Liver (tissue), 9 donors: Measurements from ENCODE around the gene CASP10. TPM values are rescaled to one million over a fixed set of nuclear protein-coding genes. Genes with fewer than 3 reads are reported as not detected.

ENCODE experiments used
- DNase-seq: peaks from one replicate; pipeline ENCODE4 v3.0.0-alpha.2; 2017; ENCODE audit warnings: low spot score
- H3K27ac ChIP-seq, 2 donors: one replicate each; pipeline ENCODE4 v1.7.0; 2013; ENCODE audit warnings: inconsistent platforms in 2 of 2, low read length in 2 of 2, control low read depth in 1 of 2, low read depth in 1 of 2, mild to moderate bottlenecking in 1 of 2
- H3K27me3 ChIP-seq, 4 donors: one replicate each; pipeline versions ENCODE4 v1.6.1 to v1.7.0; 2013; ENCODE audit warnings: low read length in 3 of 4, inconsistent platforms in 1 of 4, mild to moderate bottlenecking in 1 of 4, moderate library complexity in 1 of 4; ENCODE audit not compliant: control insufficient read depth in 4 of 4, insufficient read depth in 4 of 4
- H3K36me3 ChIP-seq, 4 donors: one replicate each; pipeline versions ENCODE4 v1.6.1 to v1.7.0; 2013; ENCODE audit warnings: low read length in 3 of 4, mild to moderate bottlenecking in 3 of 4, low read depth in 1 of 4, moderate library complexity in 1 of 4; ENCODE audit not compliant: control insufficient read depth in 4 of 4, insufficient read depth in 3 of 4
- H3K4me1 ChIP-seq, 4 donors: one replicate each; pipeline versions ENCODE4 v1.6.1 to v1.7.0; 2013; ENCODE audit warnings: low read length in 3 of 4, mild to moderate bottlenecking in 3 of 4, moderate library complexity in 1 of 4; ENCODE audit not compliant: control insufficient read depth in 4 of 4, insufficient read depth in 4 of 4
- H3K4me3 ChIP-seq, 3 donors: one replicate each; pipeline versions ENCODE4 v1.6.1 to v1.7.0; 2013; ENCODE audit warnings: low read length in 3 of 3, control low read depth in 1 of 3, low read depth in 1 of 3, mild to moderate bottlenecking in 1 of 3
- H3K9ac ChIP-seq, 2 donors: one replicate each; pipeline ENCODE4 v1.7.0; 2013; ENCODE audit warnings: low read length in 2 of 2, mild to moderate bottlenecking in 2 of 2, moderate library complexity in 2 of 2, control low read depth in 1 of 2, low read depth in 1 of 2
- H3K9me3 ChIP-seq, 4 donors: one replicate each; pipeline versions ENCODE4 v1.6.1 to v1.7.0; 2013; ENCODE audit warnings: low read length in 3 of 4; ENCODE audit not compliant: control insufficient read depth in 4 of 4
- EGR1 ChIP-seq, 2 donors: IDR thresholded peaks; 2 replicates each; pipeline ENCODE4 v1.6.1; 2016 to 2018; ENCODE audit warnings: antibody characterized with exemption in 2 of 2, low read depth in 2 of 2
- FOXA1 ChIP-seq: IDR thresholded peaks from 2 replicates; pipeline ENCODE4 v1.6.1; 2016; ENCODE audit warnings: antibody characterized with exemption
- FOXA2 ChIP-seq: IDR thresholded peaks from 2 replicates; pipeline ENCODE4 v1.6.1; 2016; ENCODE audit warnings: antibody characterized with exemption
- GABPA ChIP-seq, 2 donors: IDR thresholded peaks in 1 of 2; conservative IDR thresholded peaks in 1 of 2; 2 replicates each; pipeline ENCODE4 v1.6.1; 2016; ENCODE audit warnings: antibody characterized with exemption in 2 of 2, mild to moderate bottlenecking in 1 of 2, moderate library complexity in 1 of 2
- HNF4A ChIP-seq, 2 donors: conservative IDR thresholded peaks; 2 replicates each; pipeline ENCODE4 v1.6.1; 2016; ENCODE audit warnings: antibody characterized with exemption in 2 of 2, mild to moderate bottlenecking in 2 of 2
- HNF4G ChIP-seq: IDR thresholded peaks from 2 replicates; pipeline ENCODE4 v1.6.1; 2016; ENCODE audit warnings: antibody characterized with exemption
- NR2F2 ChIP-seq: IDR thresholded peaks from 2 replicates; pipeline ENCODE4 v1.6.1; 2016; ENCODE audit warnings: antibody characterized with exemption
- RAD21 ChIP-seq, 2 donors: IDR thresholded peaks; 2 replicates each; pipeline ENCODE4 v1.6.1; 2016; ENCODE audit warnings: antibody characterized with exemption in 2 of 2, mild to moderate bottlenecking in 2 of 2
- RXRA ChIP-seq, 2 donors: IDR thresholded peaks; 2 replicates each; pipeline ENCODE4 v1.6.1; 2017 to 2018; ENCODE audit warnings: antibody characterized with exemption in 2 of 2, mild to moderate bottlenecking in 1 of 2
- SP1 ChIP-seq: IDR thresholded peaks from 2 replicates; pipeline ENCODE4 v1.6.1; 2018; ENCODE audit warnings: antibody characterized with exemption, mild to moderate bottlenecking
- YY1 ChIP-seq: IDR thresholded peaks from 2 replicates; pipeline ENCODE4 v1.6.1; 2016; ENCODE audit warnings: antibody characterized with exemption, mild to moderate bottlenecking
- WGBS: extraction: QIAGEN DNeasy Blood & Tissue Kit; methylation state at CpG from one replicate; pipeline ENCODE4 v1.1.7; 2013; 5-methylcytosine and 5-hydroxymethylcytosine counted together
- polyA plus RNA-seq, 2 donors: library from polyadenylated mRNA; stranded (reverse) in 1 of 2; unstranded in 1 of 2; fragments of 200-250 nt in 1 of 2; fragments of >200 nt in 1 of 2; fragmentation: Nextera tagmentation in 1 of 2; extraction: Ambion mirVana in 1 of 2; gene quantifications; one replicate each; pipeline versions ENCODE4 v1.2.1 to v1.2.3, GENCODE V29; 2013 to 2015
- total RNA-seq, 2 donors: library from RNA; depleted of rRNA; stranded (reverse); fragments of >200 nt; gene quantifications; one replicate each; pipeline ENCODE4 v1.2.3, GENCODE V29; 2014
- TF ChIP-seq, protein P1 (sequence below): fragments of 150-350 bp; IDR thresholded peaks from 2 replicates; pipeline ENCODE4 v1.5.1; 2017; ENCODE audit warnings: improper control_type of control experiment, low read depth, low read length; ENCODE audit not compliant: missing input control
- TF ChIP-seq, protein P2 (sequence below): IDR thresholded peaks from 2 replicates; pipeline ENCODE4 v1.6.1; 2016; ENCODE audit warnings: antibody characterized with exemption
- TF ChIP-seq, protein P3 (sequence below): IDR thresholded peaks from 2 replicates; pipeline ENCODE4 v1.6.1; 2016; ENCODE audit warnings: antibody characterized with exemption, mild to moderate bottlenecking
- TF ChIP-seq, protein P4 (sequence below): IDR thresholded peaks from 2 replicates; pipeline ENCODE4 v1.6.1; 2016; ENCODE audit warnings: antibody characterized with exemption
- TF ChIP-seq, protein P5 (sequence below): IDR thresholded peaks from 2 replicates; pipeline ENCODE4 v1.6.1; 2016; ENCODE audit warnings: antibody characterized with exemption
- donor health status: healthy.
- donor health status: healthy.
- donor health status: healthy.
- donor health status: healthy.
- donor health status: healthy.

Gene CASP10
- total and polyA plus RNA-seq, 4 donors = 2.2 to 13.6 (median 5.6) TPM

DNA sequence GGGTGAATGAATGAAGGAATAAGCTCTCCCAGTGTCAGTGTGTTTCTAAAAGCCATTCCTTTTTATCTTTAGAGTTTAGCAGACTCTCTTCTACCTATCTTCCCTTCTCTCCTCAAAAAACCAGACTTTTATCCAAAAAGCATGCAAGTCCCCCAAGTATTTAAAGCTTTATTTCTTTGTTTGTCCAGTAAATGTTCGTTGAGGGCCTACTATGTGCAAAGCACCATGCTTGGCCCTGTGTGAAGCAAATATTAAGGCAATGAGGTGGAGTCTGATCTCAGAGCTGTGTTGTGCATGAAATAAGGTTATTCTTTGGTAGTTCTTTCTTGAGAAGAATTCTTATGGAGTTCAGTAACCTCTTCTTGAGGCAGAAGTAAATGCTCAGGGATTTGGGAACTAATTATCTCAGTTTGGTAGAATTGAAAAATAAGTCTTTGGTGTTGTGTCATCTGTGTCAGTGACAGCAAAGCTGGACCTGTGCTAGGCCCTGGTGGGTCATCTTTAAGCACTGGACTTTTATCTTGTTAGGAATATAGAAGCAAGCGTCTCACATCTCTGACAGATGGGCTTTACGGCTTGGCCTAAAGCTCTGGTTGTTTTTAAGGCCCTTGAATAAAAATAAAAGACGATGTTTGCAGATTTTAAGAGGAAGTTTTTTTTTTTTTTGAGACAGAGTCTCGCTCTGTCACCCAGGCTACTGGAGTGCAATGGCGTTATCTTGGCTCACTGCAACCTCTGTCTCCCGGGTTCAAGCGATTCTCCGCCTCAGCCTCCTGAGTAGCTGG lies 28.1 kb upstream of the CASP10 start:
- no peak for DNase-seq
- peaks cover 13 to 62% (median 56%) of the 10 kb centered on the region in 4 donors for H3K36me3 ChIP-seq
- peaks cover 0 to 10% (median 6%) of the 10 kb centered on the region in 4 donors for H3K4me1 ChIP-seq
- H3K27ac ChIP-seq = peak overlapping the region in 1 of 2 donors; percentile 36
- no peak overlapping the region for H3K4me3 ChIP-seq
- no peaks in the 10 kb centered on the region for H3K27me3 ChIP-seq
- no peaks in the 10 kb centered on the region for H3K9me3 ChIP-seq
- TF ChIP-seq, protein P1, sequence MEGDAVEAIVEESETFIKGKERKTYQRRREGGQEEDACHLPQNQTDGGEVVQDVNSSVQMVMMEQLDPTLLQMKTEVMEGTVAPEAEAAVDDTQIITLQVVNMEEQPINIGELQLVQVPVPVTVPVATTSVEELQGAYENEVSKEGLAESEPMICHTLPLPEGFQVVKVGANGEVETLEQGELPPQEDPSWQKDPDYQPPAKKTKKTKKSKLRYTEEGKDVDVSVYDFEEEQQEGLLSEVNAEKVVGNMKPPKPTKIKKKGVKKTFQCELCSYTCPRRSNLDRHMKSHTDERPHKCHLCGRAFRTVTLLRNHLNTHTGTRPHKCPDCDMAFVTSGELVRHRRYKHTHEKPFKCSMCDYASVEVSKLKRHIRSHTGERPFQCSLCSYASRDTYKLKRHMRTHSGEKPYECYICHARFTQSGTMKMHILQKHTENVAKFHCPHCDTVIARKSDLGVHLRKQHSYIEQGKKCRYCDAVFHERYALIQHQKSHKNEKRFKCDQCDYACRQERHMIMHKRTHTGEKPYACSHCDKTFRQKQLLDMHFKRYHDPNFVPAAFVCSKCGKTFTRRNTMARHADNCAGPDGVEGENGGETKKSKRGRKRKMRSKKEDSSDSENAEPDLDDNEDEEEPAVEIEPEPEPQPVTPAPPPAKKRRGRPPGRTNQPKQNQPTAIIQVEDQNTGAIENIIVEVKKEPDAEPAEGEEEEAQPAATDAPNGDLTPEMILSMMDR = no peak
- TF ChIP-seq, protein P2, sequence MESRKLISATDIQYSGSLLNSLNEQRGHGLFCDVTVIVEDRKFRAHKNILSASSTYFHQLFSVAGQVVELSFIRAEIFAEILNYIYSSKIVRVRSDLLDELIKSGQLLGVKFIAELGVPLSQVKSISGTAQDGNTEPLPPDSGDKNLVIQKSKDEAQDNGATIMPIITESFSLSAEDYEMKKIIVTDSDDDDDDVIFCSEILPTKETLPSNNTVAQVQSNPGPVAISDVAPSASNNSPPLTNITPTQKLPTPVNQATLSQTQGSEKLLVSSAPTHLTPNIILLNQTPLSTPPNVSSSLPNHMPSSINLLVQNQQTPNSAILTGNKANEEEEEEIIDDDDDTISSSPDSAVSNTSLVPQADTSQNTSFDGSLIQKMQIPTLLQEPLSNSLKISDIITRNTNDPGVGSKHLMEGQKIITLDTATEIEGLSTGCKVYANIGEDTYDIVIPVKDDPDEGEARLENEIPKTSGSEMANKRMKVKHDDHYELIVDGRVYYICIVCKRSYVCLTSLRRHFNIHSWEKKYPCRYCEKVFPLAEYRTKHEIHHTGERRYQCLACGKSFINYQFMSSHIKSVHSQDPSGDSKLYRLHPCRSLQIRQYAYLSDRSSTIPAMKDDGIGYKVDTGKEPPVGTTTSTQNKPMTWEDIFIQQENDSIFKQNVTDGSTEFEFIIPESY = no peak
- TF ChIP-seq, protein P3, sequence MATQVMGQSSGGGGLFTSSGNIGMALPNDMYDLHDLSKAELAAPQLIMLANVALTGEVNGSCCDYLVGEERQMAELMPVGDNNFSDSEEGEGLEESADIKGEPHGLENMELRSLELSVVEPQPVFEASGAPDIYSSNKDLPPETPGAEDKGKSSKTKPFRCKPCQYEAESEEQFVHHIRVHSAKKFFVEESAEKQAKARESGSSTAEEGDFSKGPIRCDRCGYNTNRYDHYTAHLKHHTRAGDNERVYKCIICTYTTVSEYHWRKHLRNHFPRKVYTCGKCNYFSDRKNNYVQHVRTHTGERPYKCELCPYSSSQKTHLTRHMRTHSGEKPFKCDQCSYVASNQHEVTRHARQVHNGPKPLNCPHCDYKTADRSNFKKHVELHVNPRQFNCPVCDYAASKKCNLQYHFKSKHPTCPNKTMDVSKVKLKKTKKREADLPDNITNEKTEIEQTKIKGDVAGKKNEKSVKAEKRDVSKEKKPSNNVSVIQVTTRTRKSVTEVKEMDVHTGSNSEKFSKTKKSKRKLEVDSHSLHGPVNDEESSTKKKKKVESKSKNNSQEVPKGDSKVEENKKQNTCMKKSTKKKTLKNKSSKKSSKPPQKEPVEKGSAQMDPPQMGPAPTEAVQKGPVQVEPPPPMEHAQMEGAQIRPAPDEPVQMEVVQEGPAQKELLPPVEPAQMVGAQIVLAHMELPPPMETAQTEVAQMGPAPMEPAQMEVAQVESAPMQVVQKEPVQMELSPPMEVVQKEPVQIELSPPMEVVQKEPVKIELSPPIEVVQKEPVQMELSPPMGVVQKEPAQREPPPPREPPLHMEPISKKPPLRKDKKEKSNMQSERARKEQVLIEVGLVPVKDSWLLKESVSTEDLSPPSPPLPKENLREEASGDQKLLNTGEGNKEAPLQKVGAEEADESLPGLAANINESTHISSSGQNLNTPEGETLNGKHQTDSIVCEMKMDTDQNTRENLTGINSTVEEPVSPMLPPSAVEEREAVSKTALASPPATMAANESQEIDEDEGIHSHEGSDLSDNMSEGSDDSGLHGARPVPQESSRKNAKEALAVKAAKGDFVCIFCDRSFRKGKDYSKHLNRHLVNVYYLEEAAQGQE = no peak
- no peak for TF ChIP-seq SP1
- TF ChIP-seq FOXA2 = no peak
- TF ChIP-seq NR2F2 = no peak
- no peak for TF ChIP-seq FOXA1
- TF ChIP-seq HNF4A (conservative IDR thresholded peaks at IDR 0.05) = no peak
- no peak for TF ChIP-seq GABPA (IDR thresholded peaks at IDR 0.05 in 1 of 2, conservative IDR thresholded peaks at IDR 0.05 in 1 of 2)
- no peak for TF ChIP-seq HNF4G
- 83% methylated on average over 9 of the region's 9 CpGs for whole genome bisulfite sequencing
- no peak overlapping the region for H3K9ac ChIP-seq

DNA sequence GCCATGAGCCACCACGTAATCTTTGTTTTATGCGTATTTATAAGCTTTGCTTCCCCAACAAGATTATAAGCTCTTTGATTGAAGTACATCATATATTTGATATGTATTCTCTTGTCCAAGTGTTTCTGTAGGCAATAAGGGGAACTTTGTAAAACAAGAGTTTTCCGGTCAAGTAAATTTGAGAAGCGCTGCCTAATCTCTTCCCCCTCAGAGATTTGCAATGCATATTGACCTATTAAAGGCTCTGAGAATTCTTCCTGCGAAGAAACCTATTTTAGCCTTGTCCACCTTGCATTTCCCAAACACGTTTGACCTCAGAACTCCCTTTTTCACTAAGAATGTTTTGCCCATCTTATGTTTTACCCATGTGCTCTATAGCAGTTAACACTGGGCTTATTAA lies 26.9 kb upstream of the CASP10 start:
- Histone ChIP-seq H3K4me3 (no peak overlapping the region), H3K27ac (no peak overlapping the region), H3K36me3 (peaks cover 10 to 65% (median 63%) of the 10 kb centered on the region in 4 donors), H3K4me1 (peaks cover 0 to 8% (median 5%) of the 10 kb centered on the region in 4 donors), H3K27me3 (no peaks in the 10 kb centered on the region), H3K9me3 (no peaks in the 10 kb centered on the region), H3K9ac (no peak overlapping the region)
- WGBS = 86% methylated on average over 6 of the region's 6 CpGs
- DNase-seq = no peak
- TF ChIP-seq HNF4G = no peak
- TF ChIP-seq, protein P4, sequence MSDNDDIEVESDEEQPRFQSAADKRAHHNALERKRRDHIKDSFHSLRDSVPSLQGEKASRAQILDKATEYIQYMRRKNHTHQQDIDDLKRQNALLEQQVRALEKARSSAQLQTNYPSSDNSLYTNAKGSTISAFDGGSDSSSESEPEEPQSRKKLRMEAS = no peak
- no peak for TF ChIP-seq YY1
- no peak for TF ChIP-seq FOXA2
- no peak for TF ChIP-seq EGR1 (IDR thresholded peaks at IDR 0.05; ENCODE audit: low read depth in 2 of 2)
- TF ChIP-seq, protein P3 = no peak
- TF ChIP-seq RAD21 (IDR thresholded peaks at IDR 0.05) = no peak
- TF ChIP-seq RXRA (IDR thresholded peaks at IDR 0.05) = no peak
- TF ChIP-seq, protein P5, sequence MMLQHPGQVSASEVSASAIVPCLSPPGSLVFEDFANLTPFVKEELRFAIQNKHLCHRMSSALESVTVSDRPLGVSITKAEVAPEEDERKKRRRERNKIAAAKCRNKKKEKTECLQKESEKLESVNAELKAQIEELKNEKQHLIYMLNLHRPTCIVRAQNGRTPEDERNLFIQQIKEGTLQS = no peak
- TF ChIP-seq, protein P2 = no peak
